ENCODE results near the gene TUBGCP3.

DNA sequence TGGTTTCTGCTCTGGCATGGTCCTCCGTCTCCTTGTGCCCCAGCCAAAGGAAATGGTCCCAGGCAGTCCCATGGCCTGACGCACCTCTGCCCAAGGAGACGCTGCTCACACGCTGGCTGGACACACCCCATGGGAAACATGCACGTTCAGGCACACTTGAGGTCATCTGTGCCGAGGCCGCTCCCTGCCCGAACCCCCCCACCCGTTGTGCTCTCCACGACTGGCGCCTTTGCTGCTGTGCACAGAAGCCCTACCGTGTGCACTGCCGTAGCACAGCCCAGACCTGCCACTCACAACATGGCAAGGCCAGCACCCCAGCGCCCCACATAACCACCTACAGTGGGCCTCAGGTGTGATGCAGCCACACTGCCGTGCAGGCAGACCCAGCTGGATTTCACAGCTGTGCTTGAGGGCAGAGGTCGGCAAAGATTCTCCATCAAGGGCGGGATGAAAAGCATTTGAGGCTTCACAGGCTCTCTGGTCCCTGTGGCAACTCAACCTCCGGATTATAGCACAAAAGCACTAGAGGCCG, 146.1 kb downstream of the TUBGCP3 start:
- TF ChIP-seq, protein P1, sequence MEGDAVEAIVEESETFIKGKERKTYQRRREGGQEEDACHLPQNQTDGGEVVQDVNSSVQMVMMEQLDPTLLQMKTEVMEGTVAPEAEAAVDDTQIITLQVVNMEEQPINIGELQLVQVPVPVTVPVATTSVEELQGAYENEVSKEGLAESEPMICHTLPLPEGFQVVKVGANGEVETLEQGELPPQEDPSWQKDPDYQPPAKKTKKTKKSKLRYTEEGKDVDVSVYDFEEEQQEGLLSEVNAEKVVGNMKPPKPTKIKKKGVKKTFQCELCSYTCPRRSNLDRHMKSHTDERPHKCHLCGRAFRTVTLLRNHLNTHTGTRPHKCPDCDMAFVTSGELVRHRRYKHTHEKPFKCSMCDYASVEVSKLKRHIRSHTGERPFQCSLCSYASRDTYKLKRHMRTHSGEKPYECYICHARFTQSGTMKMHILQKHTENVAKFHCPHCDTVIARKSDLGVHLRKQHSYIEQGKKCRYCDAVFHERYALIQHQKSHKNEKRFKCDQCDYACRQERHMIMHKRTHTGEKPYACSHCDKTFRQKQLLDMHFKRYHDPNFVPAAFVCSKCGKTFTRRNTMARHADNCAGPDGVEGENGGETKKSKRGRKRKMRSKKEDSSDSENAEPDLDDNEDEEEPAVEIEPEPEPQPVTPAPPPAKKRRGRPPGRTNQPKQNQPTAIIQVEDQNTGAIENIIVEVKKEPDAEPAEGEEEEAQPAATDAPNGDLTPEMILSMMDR (IDR thresholded peaks at IDR 0.05): no peak
- no peak for TF ChIP-seq POLR2A (IDR thresholded peaks at IDR 0.05)
